Upper lobe of left lung (tissue), 4 donors: ENCODE results near the gene TRMT61A.

Experiments used
- CTCF ChIP-seq, 6 experiments: fragments of 450-650 bp in 4 of 6; fragments of 200-600 bp in 2 of 6; sonication (generic) in 2 of 6; IDR thresholded peaks; one replicate each; pipeline ENCODE4 v1.5.1; 2016 to 2019; ENCODE audit warnings: antibody characterized with exemption in 6 of 6
- POLR2A ChIP-seq, 4 donors: fragments of 450-650 bp; IDR thresholded peaks; one replicate each; pipeline ENCODE4 v1.5.1; 2016 to 2017; ENCODE audit warnings: antibody characterized with exemption in 4 of 4, mild to moderate bottlenecking in 2 of 4

GRCh38 chr14:103489621-103490020 lies 39.4 kb upstream of the TRMT61A start:
- TF ChIP-seq POLR2A (IDR thresholded peaks at IDR 0.05) (no peak), CTCF (IDR thresholded peaks at IDR 0.05) (no peak)
